Choroid plexus epithelial cell (primary cell): Measurements from ENCODE around the gene ANGPTL2.

ENCODE experiments used
- DNase-seq: peaks from one replicate; pipeline ENCODE4 v3.0.0-alpha.2; 2010; ENCODE audit warnings: low read depth
- H3K4me3 ChIP-seq: 2 replicates; pipeline ENCODE4 v1.5.1; 2011; ENCODE audit warnings: low read depth, mild to moderate bottlenecking, control low read depth, low read length, moderate library complexity
- CTCF ChIP-seq: conservative IDR thresholded peaks from 2 replicates; pipeline ENCODE4 v1.5.1; 2011; ENCODE audit warnings: low read depth, mild to moderate bottlenecking, control low read depth, inconsistent platforms, low read length, moderate library complexity

Gene ANGPTL2

GRCh38 chr9:127124792-127125191, 2.4 kb upstream of the ANGPTL2 start:
- TF ChIP-seq CTCF, result no peak
- no peak overlapping the region for H3K4me3 ChIP-seq
- DNase-seq, result no peak

GRCh38 chr9:127124111-127124531, 1.7 kb upstream of the ANGPTL2 start:
- no peak for DNase-seq
- H3K4me3 ChIP-seq, result no peak overlapping the region
- TF ChIP-seq CTCF, result no peak

- H3K4me3 ChIP-seq, result peak overlapping the region; percentile 58
- DNase-seq, result no peak
- no peak for TF ChIP-seq CTCF
Observed at GRCh38 chr9:127123064-127123890, 842 bp upstream of the ANGPTL2 start.

GRCh38 chr9:127121628-127122175, 733 bp downstream of the ANGPTL2 start:
- peak; percentile 17 for TF ChIP-seq CTCF
- peak overlapping the region; percentile 58 for H3K4me3 ChIP-seq
- DNase-seq, result no peak

- DNase-seq, result no peak
- no peak overlapping the region for H3K4me3 ChIP-seq
- no peak for TF ChIP-seq CTCF
Observed at GRCh38 chr9:127119320-127119709, 3.1 kb downstream of the ANGPTL2 start.

GRCh38 chr9:127118597-127119319, 3.7 kb downstream of the ANGPTL2 start:
- H3K4me3 ChIP-seq, result no peak overlapping the region
- TF ChIP-seq CTCF, result no peak
- no peak for DNase-seq
